H1 (cell line): ENCODE data around the gene ZNF302. TPM values are rescaled to one million over a fixed set of nuclear protein-coding genes. Genes with fewer than 3 reads are reported as not detected.

Experiments used
- SIRT6 ChIP-seq: IDR thresholded peaks from one replicate; pipeline ENCODE4 v1.7.1; 2012; ENCODE audit warnings: low read length, inconsistent platforms
- polyA plus RNA-seq, 7 experiments: library from polyadenylated mRNA; depleted of rRNA in 3 of 7; stranded (reverse) in 5 of 7; unstranded in 2 of 7; fragments of >200 nt in 5 of 7; fragments of 200-250 nt in 2 of 7; gene quantifications; 1 replicate in 5 of 7; 2 replicates in 1 of 7; 4 replicates in 1 of 7; pipeline versions ENCODE4 v1.2.1 to v1.2.3, GENCODE V29; 2011 to 2013; ENCODE audit warnings: missing spikeins in 2 of 7, mixed read lengths in 2 of 7
- total RNA-seq: library from RNA; stranded (reverse); fragmentation: NEBNext Ultra II Directional; extraction: Animal tissue kit (Norgen Biotek cat#: 25700); gene quantifications from 2 replicates; pipeline ENCODE4 v1.2.1, GENCODE V29; 2021
- TF ChIP-seq, protein P1 (sequence below): IDR thresholded peaks from 2 replicates; pipeline ENCODE4 v1.6.1; 2012; ENCODE audit warnings: inconsistent platforms

ZNF302 gene
- total and polyA plus RNA-seq, 2 of the 8 experiments (the other 6 are each of a cell fraction or from before 2014, with no cell fraction given), result 9.1 to 20.4 TPM

DNA sequence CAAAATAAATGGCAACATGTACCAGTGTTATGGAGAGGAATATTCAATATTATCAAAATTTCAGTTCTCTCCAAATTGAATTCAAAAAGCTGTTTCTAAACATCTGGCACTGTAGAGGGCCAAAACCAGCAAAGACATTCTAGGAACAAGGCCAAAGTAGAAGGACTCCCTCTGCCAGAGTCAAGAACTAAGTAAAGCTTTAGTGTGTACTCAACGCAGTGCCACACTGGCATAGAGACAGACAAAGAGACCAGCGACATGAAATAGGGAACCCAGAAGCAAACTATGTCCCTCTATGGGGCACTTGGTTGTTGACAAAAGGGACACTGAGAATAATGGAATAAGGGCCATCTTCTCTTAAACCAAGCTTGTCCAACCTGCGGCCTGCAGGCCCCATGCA, 16.1 kb upstream of the ZNF302 start (continued):
- TF ChIP-seq SIRT6, result no peak
- TF ChIP-seq, protein P1, sequence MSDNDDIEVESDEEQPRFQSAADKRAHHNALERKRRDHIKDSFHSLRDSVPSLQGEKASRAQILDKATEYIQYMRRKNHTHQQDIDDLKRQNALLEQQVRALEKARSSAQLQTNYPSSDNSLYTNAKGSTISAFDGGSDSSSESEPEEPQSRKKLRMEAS, result no peak
